Parathyroid adenoma (tissue), 2 donors: Measurements from ENCODE around the gene CEACAM6.

Experiments used
- H2AFZ ChIP-seq: fragments of 300-600 bp; sonication (generic); one replicate; pipeline ENCODE4 v1.7.0; 2017; ENCODE audit warnings: antibody characterized with exemption, mild to moderate bottlenecking
- H3K27ac ChIP-seq: fragments of 300-600 bp; sonication (generic); one replicate; pipeline ENCODE4 v1.7.0; 2017
- H3K27me3 ChIP-seq: fragments of 300-600 bp; sonication (generic); one replicate; pipeline ENCODE4 v1.7.0; 2017; ENCODE audit warnings: low read length; ENCODE audit not compliant: control insufficient read depth, insufficient read depth
- H3K36me3 ChIP-seq: fragments of 300-600 bp; sonication (generic); one replicate; pipeline ENCODE4 v1.7.0; 2017; ENCODE audit warnings: low read length; ENCODE audit not compliant: control insufficient read depth, insufficient read depth
- H3K4me1 ChIP-seq: fragments of 300-600 bp; sonication (generic); one replicate; pipeline ENCODE4 v1.7.0; 2017; ENCODE audit warnings: control low read depth
- H3K4me2 ChIP-seq: fragments of 300-600 bp; sonication (generic); one replicate; pipeline ENCODE4 v1.7.0; 2017; ENCODE audit warnings: low read length
- H3K4me3 ChIP-seq: fragments of 300-600 bp; sonication (generic); one replicate; pipeline ENCODE4 v1.7.0; 2017; ENCODE audit warnings: low read depth, low read length
- H3K79me2 ChIP-seq: fragments of 300-600 bp; sonication (generic); one replicate; pipeline ENCODE4 v1.7.0; 2017; ENCODE audit warnings: control low read depth
- H3K9ac ChIP-seq: fragments of 300-600 bp; sonication (generic); one replicate; pipeline ENCODE4 v1.7.0; 2017; ENCODE audit warnings: mild to moderate bottlenecking
- H3K9me3 ChIP-seq: fragments of 300-600 bp; sonication (generic); one replicate; pipeline ENCODE4 v1.7.0; 2017; ENCODE audit warnings: low read length; ENCODE audit not compliant: control insufficient read depth
- TF ChIP-seq, protein P1 (sequence below): fragments of 300-600 bp; sonication (generic); IDR thresholded peaks from one replicate; pipeline ENCODE4 v1.7.0; 2017; ENCODE audit warnings: antibody characterized with exemption, mild to moderate bottlenecking
- donor health status: primary hyperparathyroidism.

CEACAM6 gene

DNA sequence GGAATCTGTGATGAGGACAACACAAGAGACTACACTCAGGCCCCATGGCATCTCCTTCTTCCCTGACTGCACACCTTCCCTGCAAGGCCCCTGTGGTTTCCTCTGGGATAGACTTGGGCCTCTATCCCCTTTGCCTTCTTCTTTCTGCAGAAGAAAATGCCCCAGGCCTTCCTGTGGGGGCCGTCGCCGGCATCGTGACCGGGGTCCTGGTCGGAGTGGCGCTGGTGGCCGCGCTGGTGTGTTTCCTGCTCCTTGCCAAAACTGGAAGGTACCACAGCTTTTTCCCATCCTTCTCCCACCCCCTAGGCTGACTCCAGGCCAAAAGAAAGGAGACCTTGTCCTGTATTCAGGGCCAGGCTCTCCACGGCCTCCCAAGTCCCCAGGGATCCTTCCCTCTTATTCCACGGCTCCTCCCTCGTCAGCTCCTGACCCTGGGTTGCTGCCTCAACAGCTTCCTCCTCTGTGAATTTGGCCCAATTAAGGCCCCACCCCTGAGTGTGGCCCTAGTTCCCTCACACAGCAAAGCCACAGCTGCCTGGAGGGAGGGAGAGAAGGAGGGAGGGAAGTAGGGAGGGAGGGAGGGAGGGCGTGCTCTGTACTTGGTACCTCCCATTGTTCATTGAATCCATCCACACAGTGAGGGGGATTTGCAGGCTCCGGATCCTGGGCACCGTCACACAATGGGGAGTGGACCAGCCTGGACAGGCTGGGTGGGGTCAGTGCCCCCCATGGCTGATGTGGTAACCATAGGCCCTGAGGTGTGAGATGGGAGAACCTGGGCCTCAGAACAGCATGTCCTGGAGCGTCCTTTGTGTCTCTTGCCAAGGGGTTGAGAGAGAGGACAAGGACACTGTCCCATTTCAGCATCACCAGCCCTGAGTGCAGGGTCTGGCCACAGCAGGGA lies 53.6 kb downstream of the CEACAM6 start:
- Histone ChIP-seq H3K4me2 (no peak overlapping the region), H2AFZ (no peak overlapping the region), H3K4me3 (no peak overlapping the region), H3K9ac (no peak overlapping the region), H3K79me2 (no peaks in the 10 kb centered on the region), H3K9me3 (no peaks in the 10 kb centered on the region), H3K27me3 (no peaks in the 10 kb centered on the region), H3K27ac (no peak overlapping the region), H3K4me1 (no peaks in the 10 kb centered on the region), H3K36me3 (no peaks in the 10 kb centered on the region)
- TF ChIP-seq, protein P1, sequence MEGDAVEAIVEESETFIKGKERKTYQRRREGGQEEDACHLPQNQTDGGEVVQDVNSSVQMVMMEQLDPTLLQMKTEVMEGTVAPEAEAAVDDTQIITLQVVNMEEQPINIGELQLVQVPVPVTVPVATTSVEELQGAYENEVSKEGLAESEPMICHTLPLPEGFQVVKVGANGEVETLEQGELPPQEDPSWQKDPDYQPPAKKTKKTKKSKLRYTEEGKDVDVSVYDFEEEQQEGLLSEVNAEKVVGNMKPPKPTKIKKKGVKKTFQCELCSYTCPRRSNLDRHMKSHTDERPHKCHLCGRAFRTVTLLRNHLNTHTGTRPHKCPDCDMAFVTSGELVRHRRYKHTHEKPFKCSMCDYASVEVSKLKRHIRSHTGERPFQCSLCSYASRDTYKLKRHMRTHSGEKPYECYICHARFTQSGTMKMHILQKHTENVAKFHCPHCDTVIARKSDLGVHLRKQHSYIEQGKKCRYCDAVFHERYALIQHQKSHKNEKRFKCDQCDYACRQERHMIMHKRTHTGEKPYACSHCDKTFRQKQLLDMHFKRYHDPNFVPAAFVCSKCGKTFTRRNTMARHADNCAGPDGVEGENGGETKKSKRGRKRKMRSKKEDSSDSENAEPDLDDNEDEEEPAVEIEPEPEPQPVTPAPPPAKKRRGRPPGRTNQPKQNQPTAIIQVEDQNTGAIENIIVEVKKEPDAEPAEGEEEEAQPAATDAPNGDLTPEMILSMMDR: no peak

DNA sequence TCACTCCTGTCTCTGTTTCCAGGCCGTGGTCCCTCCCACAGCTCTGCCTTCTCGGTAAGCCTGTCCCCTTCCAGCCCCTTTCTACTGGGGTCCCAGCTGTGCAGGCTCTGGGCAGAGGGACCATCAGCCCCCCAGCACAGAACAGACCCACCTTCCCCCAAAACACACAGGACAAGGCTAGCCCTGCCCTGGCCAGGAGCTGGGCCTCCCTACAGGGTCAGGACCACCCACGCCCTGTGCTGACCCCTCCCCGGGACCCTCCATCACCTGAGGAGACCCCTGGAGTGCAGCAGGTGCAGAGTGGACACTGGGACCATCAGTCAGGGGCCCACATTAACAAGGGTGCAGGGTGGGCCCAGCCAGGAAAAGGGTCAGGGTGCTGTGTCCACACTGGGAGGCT lies 55.0 kb downstream of the CEACAM6 start:
- Histone ChIP-seq H3K9me3 (no peaks in the 10 kb centered on the region), H3K4me1 (no peaks in the 10 kb centered on the region), H3K36me3 (no peaks in the 10 kb centered on the region), H3K4me2 (no peak overlapping the region), H3K9ac (no peak overlapping the region), H3K4me3 (no peak overlapping the region), H3K79me2 (no peaks in the 10 kb centered on the region), H2AFZ (no peak overlapping the region), H3K27ac (no peak overlapping the region), H3K27me3 (no peaks in the 10 kb centered on the region)
- TF ChIP-seq, protein P1: no peak

DNA sequence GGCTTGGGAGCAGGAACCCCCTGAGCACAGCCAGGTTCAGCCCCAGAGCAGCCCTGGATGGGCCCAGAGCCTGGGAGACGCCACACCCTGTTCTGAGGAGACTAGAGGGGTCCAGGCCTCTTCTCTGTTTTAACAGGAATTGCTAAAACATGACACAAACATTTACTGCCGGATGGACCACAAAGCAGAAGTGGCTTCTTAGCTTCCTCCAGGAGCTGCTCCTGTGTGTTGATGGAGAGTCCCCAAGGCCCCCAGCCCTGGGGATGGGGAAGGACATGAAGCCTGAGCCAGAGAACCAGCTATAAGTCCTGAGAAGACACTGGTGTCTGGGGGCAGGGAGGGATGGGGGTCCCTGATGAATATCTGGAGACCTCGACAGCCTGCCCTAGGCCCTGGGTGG lies 55.7 kb downstream of the CEACAM6 start:
- Histone ChIP-seq H3K4me2 (no peak overlapping the region), H3K4me3 (no peak overlapping the region), H3K79me2 (no peaks in the 10 kb centered on the region), H3K36me3 (no peaks in the 10 kb centered on the region), H3K9me3 (no peaks in the 10 kb centered on the region), H2AFZ (no peak overlapping the region), H3K27me3 (no peaks in the 10 kb centered on the region), H3K27ac (no peak overlapping the region), H3K4me1 (no peaks in the 10 kb centered on the region), H3K9ac (no peak overlapping the region)
- TF ChIP-seq, protein P1: no peak

DNA sequence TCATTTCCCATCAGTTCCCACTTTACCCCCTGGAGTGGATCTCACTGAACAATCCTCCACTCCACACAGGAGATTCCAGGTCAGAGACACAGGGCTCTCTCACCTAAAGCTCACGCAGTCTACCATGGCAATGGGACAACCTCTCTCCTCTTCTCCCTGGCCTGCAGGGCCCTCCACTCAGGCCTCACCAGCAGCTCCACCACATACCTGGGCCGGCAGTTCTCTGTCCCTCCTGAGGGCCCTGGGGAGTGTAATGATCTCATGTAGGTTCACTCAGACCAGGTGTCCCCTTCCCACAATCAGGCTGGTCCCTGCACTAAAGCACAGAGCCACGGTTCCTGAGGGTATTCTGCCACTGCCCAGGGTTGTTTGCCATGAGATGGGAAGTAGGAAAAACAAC lies 56.7 kb downstream of the CEACAM6 start:
- no peaks in the 10 kb centered on the region for H3K36me3 ChIP-seq
- TF ChIP-seq, protein P1: no peak
- no peaks in the 10 kb centered on the region for H3K9me3 ChIP-seq
- no peaks in the 10 kb centered on the region for H3K4me1 ChIP-seq
- no peak overlapping the region for H2AFZ ChIP-seq
- no peaks in the 10 kb centered on the region for H3K27me3 ChIP-seq
- H3K79me2 ChIP-seq: no peaks in the 10 kb centered on the region
- no peak overlapping the region for H3K9ac ChIP-seq
- H3K27ac ChIP-seq: no peak overlapping the region
- no peak overlapping the region for H3K4me2 ChIP-seq
- no peak overlapping the region for H3K4me3 ChIP-seq

DNA sequence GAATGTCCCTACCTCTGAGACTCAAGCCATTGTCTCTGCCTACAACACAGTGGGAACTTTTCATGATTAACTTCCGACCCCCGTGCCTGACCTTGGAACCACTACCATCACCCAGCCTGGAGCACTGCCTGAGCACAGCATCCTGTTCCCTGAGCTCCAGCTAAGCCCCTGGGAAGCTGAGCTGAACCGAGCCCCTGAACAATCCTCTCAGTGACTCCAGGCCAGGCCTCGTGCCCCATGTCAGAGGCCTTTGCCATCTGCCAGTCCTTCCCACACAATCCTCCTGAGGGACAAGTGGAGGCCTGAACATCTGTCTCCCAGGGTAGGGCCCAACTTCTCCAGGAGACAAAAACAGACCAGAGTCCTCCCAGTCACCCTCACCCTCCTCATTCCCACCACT lies 58.6 kb downstream of the CEACAM6 start:
- no peaks in the 10 kb centered on the region for H3K4me1 ChIP-seq
- H3K4me3 ChIP-seq: no peak overlapping the region
- no peaks in the 10 kb centered on the region for H3K36me3 ChIP-seq
- H3K27me3 ChIP-seq: no peaks in the 10 kb centered on the region
- H2AFZ ChIP-seq: no peak overlapping the region
- H3K27ac ChIP-seq: no peak overlapping the region
- no peak overlapping the region for H3K4me2 ChIP-seq
- H3K79me2 ChIP-seq: no peaks in the 10 kb centered on the region
- H3K9ac ChIP-seq: no peak overlapping the region
- no peaks in the 10 kb centered on the region for H3K9me3 ChIP-seq
- TF ChIP-seq, protein P1: no peak
